NB4 (cell line): ENCODE measurements around the gene SAFB.

Source experiments
- MYC ChIP-seq: IDR thresholded peaks from 2 replicates; pipeline ENCODE4 v1.6.1; 2011; ENCODE audit warnings: low read depth, low read length
- POLR2A ChIP-seq: IDR thresholded peaks from 2 replicates; pipeline ENCODE4 v1.6.1; 2011; ENCODE audit warnings: mild to moderate bottlenecking; ENCODE audit not compliant: insufficient read length; ENCODE audit errors: extremely low read depth
- TF ChIP-seq, protein P1 (sequence below): IDR thresholded peaks from one replicate; pipeline ENCODE4 v1.5.1; 2012; ENCODE audit warnings: low read depth, low read length

DNA sequence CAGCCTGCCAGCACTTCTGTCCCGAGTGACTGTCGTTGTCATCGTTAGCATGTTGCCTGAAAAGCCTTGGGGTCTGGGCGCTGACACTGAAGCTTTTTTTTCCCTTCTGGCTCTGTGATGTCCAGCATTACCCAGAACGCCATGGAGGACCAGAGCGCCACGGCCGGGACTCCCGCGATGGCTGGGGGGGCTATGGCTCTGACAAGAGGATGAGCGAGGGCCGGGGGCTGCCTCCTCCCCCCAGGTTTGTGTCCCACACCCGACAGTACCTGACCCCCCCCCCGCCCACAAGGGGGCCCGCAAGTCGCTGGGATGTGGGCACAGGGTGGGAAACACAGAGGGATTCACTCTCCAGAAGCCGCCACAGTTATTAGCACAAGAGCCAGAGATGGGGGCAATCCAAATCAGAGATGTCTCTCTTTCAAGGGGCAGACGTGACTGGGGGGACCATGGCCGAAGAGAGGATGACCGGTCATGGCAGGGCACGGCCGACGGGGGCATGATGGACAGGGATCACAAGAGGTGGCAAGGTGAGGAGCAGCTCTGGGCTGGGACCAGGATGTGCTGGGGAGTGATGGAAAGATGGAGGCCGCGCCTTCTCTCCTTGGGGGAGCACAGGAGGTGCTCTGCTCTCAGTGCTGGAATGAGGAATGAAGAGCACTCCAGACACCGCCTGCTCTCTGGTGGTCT, 44.2 kb downstream of the SAFB start:
- TF ChIP-seq, protein P1, sequence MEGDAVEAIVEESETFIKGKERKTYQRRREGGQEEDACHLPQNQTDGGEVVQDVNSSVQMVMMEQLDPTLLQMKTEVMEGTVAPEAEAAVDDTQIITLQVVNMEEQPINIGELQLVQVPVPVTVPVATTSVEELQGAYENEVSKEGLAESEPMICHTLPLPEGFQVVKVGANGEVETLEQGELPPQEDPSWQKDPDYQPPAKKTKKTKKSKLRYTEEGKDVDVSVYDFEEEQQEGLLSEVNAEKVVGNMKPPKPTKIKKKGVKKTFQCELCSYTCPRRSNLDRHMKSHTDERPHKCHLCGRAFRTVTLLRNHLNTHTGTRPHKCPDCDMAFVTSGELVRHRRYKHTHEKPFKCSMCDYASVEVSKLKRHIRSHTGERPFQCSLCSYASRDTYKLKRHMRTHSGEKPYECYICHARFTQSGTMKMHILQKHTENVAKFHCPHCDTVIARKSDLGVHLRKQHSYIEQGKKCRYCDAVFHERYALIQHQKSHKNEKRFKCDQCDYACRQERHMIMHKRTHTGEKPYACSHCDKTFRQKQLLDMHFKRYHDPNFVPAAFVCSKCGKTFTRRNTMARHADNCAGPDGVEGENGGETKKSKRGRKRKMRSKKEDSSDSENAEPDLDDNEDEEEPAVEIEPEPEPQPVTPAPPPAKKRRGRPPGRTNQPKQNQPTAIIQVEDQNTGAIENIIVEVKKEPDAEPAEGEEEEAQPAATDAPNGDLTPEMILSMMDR: no peak
- TF ChIP-seq POLR2A (no peak), MYC (no peak)
